ENCODE measurements around the gene ZBTB20.
"Not testable (repeated sequence)": the region's sequence is repeated elsewhere in the genome, so short reads cannot be mapped to it uniquely, and the experiment has no call there.

Gene ZBTB20

DNA sequence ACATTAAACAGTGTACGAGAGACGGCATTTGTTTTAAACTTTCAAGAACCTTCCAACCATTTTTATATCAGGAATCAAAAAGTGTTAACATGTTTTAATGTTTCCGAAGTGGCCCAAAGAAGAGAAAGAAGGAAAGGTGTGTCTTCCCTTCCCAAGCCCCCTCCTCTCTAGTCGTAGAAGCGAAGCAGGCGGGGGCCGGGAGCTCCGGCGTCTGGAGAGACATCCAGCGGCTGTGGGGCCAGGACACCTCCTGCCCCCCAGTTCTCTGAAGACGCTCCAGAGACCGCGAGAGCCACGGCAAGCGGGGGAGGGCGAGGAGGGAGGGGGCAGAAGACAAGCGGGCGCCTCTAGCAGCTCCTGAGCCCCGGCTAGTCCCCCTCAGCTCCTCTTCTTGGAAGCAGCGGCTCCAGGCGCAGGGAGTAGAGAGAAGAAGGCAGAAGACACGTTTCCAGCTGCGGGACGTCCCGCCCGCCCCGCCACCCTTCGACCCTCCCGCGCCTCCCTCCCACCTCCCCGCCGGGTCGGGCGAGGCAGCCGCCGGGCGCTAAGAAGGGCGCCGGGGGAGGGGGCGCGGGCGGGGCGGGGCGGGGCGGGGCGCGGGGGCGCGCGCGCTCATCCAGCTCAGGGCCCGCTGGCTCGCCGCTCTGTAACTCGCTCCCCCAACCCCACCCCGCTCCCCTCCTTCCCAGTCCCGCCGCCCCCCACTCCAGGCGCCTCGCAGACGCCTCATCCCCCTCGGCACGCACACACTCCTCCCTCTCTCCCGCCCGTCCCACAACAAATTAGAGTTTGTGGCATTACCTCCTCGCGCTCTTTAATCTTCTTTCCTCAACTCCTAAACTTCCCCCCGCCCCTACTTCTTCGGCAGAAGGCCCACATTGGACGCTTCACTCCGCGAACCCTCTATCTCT is at the start of gene ZBTB20:
TSS of gene ZBTB20 (minus strand) at position 871 of the 911 bp plus-strand sequence.
- DNase-seq: peak; percentile 73 to 78

DNA sequence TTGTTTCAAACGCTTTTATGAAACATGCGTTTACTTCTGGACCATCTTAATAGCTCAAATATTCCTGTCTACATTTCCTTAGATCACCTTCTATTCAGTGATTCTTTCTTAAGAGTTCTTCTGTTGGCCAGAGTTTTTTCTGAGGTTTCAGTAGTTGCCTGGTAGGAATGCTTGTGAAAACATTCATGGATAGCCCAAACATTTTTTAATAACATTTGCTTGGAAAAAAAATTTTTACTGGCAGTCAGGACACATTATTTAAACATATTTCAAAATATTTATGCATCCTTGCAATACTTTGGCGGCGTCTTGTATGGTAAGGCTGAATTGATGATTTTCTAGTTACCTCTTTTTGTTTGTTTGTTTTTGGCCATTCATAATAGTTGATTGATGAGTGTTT is 47.4 kb upstream of the ZBTB20 start:
- no peak for DNase-seq

DNA sequence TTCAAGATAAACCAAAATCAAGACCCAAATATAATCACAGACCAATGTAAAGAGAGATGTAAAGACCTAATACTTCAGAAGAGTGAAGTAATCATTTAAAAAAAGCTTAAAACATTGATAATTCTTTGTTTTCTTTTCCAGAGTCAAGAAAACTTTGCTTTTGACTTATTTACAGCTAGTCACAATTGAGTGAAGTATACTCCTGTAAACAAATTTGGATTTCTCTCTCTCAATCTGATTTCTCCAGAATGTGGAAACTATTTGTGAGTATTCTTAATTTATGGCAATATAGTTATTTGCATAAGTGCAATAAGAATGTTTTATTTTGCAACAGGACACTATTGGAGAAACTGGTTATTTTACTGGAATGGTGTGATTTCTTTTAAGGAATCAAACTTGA is 43.7 kb upstream of the ZBTB20 start:
- no peak for DNase-seq

DNA sequence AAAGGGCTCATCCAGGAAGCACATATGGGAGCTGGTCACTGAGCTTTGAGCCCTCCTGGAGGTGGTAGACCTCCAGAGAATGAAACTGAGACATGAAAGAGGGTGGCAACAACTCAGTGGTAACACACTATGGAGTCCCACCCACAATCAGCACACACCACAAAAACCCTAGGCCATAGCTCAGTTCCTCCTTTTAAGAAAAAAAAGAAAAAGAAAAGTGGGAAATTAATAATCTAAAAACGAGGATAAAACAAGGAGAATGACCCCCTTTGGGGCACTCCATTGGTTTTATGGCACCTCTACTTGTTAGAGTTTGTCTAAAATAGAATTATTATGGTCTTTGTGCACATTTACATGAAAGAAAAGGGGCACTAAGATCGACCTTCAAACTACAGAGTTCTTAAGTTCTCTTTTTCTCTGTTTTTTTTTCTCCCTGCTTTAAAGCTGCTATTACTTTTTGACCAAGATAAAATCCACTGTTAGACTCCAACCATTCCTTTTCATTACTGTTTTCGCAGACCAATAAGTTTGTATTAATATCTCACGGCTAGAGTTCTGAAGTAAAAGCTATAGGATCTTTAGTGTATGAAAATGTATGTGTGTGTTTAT is 40.2 kb upstream of the ZBTB20 start:
- no peak for DNase-seq

DNA sequence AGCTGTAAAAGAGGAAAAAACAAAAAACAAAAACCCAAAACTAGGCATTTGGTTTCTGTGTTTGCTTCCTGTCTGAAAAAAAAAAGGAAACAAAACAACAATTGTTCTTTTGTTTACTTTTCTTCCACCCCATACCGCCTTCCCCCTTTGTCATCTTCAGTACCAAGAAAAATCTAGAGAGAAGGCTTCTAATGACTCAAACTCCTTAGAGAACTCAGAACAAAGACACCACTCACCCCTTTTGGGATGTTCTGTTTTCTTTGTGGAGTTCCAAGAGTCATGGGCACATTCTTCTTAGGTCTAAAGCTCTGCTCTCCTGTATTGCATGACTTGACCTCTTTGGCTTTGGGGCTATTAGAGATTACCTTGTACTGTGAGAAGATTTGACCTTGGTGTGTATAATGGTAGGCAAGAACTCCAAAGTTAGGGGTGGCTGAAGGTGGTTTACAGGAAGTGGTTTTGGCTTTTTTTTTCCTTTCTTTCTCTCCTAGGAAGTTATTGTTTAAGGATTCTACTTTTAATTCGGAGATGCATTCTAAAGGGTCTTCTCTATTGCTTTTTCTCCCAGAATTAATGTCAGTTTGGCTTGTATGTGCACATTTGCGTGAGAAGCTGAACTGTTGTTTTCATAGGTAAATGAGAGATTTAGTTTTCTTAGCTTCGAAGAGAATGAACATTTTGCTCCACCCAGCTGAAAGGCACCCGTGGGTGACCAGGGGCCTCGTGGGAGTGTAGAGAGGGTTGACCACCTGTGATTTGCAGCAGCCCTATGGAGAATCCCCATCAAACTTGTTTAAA is 39.5 kb upstream of the ZBTB20 start:
- no peak for DNase-seq

DNA sequence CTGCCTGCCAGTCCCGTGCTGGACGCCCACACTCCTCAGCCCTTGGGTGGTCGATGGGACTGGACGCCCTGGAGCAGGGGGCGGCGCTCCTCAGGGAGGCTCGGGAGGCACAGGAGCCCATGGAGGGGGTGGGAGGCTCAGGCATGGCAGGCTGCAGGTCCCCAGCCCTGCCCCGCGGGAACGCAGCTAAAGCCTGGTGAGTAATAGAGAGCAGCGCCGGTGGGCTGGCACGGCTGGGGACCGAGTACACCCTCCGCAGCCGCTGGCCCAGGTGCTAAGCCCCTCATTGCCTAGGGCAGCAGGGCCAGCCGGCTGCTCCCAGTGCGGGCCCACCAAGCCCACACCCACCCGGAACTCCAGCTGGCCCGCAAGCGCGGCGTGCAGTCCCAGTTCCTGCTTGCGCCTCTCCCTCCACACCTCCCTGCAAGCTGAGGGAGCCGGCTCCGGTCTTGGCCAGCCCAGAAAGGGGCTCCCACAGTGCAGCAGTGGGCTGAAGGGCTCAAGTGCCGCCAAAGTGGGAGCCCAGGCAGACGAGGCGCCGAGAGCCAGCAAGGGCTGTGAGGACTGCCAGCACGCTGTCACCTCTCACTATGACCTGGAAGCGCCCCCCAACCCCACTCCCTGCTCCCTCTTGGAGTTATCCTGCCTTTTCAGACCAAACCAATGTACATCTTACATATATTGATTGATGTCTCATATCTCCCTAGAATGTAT is 37.9 kb upstream of the ZBTB20 start:
- not testable (repeated sequence) for DNase-seq

DNA sequence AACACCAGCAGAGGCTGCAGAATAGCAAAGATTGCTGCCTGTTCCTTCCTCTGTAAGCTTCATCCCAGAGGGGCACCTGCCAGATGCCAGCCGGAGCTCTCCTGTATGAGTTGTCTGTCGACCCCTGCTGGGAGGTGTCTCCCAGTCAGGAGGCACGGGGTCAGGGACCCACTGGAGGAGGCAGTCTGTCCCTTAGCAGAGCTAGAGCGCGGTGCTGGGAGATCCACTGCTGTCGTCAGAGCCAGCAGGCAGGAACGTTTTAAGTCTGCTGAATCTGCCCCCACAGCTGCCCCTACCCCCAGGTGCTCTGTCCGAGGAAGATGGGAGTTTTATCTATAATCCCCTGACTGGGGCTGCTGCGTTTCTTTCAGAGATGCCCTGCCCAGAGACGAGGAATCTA is 31.8 kb upstream of the ZBTB20 start:
- DNase-seq: not testable (repeated sequence)

DNA sequence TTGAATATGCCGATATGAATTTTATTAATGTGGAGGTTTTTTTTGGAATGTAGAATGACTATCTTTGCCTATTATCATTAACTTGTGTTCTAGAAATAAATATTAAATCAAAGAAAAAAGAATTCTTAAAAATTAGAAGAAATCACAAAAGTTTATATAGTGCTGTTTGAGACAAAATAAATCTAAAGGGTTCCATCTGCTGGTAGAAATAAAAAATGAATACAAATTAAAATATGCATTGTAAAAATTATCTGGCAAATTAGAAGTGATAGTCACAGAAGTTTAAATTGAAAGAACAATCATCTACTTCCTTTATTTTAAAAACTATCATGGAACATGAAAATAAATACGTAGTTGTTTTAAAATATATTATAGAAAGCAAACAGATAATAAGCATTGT is 22.7 kb upstream of the ZBTB20 start:
- peak in 1 of 2 donors; percentile 6 for DNase-seq

DNA sequence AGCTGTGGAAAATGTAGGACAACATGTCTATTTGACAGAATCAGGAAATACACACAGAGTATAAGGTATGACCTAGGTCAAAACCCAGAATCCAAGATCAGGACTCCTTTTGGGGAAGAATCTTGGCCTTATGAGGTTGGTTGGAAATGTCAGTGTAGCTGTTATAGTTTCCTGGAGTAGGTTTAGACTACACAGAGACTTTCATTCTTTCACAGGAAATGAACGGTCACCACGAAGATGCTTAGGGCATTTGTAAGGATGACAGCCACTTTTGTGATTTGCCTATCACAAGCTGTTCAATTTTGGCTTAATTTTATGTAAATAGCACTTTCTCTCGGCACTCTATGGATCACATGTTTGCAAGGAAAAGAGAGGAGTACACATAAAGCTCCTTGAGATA is 18.6 kb upstream of the ZBTB20 start:
- peak in 1 of 2 donors; percentile 27 for DNase-seq

DNA sequence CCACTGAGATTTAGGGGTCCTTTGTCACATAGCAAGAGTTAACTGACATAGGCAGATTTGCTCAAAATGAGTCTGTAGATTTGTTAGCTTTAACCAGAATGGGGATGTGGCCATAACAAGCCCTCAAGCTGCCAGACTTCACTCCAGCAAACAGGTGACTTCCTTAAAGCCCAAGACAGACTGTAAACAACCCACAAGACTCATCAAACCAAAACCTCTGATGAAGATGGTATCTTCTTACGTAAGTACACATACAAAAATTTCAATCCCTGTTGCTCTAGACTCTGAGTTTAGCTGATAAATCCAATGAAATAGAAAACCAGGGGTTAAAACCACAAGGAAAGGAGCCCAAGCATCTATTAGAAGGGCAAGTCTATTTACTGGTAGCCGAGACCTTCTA is 18.2 kb upstream of the ZBTB20 start:
- peak; percentile 16 to 50 for DNase-seq

DNA sequence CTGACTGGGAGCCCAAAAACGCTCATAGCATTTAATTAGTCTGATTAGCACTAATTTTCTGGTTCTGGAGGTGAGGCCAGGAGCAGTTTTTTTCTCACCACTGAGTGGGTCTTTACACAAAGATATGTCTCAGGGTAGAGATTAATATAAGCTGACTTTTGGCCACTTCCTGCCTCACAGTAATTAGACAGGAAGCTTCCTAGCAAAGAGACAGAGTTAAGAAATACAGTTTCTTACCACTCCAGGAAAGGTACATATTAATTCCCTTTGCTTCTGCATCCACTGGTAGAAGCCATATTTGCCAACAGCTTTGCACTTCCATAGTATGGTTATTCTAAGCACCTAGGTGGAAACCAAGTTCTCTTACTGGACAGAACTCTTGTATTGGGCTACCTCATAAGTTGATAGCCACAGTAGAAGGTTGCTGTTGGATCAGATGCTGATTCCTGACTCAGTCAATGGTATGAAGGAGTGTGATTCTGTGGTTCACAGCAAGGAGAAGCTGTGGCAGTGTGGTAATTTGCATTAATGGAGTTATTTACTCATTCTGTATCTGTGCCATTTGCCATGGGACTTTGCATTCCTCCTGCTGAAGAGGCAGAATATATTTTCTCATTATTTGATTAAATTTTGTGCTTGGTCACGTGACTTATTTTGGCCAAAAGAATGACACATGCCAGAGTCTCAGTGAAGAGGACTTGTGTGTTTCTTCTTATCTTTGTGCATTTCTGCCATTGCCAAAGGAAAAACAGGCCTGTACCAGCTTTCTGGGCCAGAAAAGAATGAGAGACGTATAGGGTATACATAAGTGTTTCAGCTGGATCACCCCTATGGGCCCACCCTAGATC is 17.5 kb upstream of the ZBTB20 start:
- peak in 1 of 2 donors; percentile 24 for DNase-seq

DNA sequence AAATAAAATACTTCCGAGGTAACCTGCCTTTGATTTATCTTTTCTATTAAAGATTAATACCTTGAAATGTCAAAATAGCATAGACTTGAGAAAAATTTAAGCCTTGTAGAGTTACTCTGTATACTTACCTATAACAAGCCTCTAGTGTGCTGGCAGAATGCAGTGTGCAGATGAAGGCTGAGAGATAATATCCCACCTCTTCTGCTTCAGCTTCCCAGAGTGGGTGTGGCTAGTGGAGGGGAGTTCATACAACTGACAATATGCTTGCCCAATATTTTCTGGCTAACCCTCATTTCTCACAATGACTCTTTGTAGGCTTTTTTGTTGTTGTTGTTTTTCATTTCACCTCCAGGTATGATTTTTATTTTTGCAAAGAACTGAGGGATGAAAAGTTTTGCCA is 15.7 kb upstream of the ZBTB20 start:
- DNase-seq: no peak

DNA sequence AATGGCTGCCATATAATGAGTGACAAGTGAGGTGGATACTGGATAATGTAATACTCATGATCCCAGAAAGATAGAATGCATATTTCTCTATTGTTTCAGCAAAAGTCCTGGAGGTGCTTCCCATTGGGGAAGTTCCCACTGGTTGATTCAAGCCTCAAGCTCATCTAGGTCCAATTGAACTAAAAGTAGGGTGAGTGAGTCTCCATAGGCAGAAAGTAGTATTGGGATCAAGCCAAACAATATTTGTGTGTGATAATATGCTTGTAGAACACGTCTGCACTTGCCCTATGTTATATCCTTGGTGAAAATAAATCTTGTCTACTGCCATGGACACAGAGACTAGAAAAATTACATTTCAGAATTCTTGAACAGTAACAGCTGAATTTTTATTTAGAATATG is 14.8 kb upstream of the ZBTB20 start:
- no peak for DNase-seq

DNA sequence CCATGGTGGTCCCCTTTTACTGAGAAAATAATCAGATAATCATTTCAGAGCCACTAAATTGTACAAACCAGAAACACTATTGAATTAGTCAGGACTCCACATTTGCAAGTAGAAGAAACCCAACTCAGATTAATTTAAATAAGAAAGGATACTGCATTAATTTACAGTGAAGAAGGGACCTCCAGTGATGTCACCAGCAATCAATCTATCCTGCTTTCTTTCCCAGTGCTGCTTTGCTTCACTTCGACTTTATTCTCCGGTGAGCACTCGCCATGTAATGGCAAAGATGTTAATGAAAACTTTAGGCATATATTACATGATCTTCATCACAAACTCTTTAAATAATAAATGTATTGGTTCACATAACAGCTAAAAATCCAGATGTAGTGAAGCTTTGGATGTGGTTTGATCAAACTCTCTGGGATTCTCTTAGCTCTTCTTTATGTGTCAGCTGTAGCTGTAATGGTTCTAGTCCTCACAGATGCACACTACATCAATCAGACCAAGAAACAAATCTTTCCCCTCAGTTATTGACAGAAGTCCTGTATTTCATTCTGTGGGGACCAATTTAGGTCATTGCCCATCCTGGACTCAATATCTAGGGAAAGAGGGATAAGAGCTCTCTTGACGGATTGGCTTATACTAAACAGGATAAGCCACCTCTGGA is 14.2 kb upstream of the ZBTB20 start:
- no peak for DNase-seq

DNA sequence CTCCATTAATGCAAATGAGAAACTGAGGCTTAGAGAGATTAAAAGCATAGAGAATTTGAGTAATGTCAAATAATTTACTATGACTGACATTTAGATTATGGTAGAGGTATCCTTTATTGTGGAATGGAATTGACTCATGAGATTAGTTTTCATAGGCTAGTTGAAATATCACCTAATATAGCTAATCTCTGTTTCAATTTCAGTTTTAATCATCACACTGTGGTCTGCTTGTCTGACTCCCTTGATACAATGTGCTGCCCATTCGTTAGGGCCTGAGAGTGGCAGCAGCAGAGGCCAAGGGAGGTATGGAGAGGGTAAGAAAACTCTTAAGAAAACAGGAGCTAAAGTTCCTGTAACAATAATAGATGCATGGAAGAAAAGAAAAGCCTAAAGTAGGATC is 13.2 kb upstream of the ZBTB20 start:
- DNase-seq: no peak

DNA sequence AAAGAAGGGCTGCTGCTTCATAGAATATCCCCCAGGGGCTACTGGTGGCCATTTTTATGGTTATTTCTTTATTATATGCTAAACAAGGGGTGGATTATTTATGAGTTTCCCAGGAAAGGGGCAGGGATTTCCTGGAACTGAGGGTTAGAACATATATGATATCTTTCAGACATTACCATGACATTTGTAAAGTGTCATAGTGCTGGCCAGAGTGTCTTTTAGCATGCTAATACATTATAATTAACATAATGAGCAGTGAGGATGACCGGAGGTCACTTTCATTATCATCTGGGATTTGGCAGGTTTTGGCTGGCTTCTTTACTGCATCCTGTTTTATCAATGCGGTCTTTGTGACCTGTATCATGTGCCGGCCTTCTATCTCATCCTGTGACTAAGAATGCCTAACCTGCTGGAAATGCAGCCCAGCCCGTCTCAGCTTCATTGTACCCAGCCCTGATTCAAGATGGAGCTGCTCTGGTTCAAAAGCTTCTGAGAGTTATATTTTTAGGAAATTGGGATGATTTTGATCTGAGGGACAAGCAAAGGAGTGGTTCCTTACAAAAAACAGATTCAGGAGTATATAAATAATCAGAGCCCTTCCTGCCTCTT is 9.1 kb upstream of the ZBTB20 start:
- no peak for DNase-seq

DNA sequence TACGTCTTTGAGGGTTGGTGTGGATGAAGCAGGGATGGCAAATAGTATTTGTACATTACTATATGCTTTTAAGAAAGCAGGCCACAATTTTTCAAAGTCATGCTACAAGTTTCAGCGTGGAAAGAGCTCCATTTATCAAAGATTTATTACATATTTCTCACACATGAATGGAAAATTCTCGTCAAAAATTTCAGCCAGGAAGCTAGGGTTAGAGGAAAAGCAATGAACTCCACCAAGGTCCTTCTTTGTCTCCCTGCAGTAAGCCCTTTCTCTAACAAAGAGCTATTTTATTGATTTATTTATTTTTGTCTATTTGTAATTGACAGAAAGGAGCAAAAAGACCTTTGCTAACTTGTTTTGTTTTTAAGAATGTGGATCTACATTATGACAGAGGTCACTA is 7.5 kb upstream of the ZBTB20 start:
- DNase-seq: no peak

DNA sequence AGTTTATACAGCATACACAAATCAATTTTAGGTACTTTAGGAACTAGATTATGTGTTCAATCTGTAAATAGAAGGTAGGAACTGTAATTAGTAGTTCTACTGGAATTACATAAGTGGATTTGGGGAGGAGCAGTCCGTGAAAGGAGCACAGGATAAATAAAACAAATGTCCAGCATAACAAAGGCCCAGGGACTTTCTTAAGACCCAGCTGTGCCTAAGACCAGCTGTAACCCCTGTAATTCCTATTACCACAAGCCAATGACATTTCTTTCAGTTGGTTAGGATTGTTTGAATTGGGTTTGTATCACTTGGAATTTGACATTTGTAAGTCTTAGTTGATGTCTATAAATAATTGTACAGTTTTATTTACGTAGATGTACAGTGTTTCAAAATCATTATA is 4.8 kb upstream of the ZBTB20 start:
- DNase-seq: no peak

DNA sequence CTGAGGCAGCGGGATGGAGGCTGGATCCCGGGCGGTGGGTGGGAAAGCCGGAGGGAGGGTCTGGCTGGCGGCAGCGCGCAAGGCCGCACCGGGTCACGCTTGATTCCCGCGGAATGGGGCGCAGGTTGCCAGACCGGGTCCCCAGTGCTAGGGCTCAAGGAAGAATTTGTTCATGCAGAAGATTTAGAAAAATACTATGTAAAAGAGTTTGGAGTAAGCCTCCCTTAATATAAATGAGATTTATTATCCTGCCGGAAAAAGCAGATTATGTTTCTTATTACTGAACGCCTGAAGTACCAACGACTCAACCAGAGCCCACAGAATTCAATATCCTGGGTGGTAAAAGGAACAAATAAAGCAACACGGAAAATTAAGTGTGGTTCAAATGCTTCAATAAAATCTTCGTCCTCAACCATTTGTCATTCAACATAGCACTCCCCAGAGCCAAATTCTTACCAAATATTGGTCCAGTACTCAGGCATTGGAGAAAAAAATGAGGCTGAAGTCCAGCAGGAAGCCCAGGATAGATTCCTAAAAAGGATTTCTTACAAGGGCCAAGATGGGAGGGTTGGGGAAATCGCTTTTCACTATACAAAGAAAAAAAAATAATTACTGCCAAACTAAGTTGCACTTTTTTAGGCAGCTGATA is 1.2 kb upstream of the ZBTB20 start:
- DNase-seq: no peak
